ENCODE measurements around the gene TBX2.

DNA sequence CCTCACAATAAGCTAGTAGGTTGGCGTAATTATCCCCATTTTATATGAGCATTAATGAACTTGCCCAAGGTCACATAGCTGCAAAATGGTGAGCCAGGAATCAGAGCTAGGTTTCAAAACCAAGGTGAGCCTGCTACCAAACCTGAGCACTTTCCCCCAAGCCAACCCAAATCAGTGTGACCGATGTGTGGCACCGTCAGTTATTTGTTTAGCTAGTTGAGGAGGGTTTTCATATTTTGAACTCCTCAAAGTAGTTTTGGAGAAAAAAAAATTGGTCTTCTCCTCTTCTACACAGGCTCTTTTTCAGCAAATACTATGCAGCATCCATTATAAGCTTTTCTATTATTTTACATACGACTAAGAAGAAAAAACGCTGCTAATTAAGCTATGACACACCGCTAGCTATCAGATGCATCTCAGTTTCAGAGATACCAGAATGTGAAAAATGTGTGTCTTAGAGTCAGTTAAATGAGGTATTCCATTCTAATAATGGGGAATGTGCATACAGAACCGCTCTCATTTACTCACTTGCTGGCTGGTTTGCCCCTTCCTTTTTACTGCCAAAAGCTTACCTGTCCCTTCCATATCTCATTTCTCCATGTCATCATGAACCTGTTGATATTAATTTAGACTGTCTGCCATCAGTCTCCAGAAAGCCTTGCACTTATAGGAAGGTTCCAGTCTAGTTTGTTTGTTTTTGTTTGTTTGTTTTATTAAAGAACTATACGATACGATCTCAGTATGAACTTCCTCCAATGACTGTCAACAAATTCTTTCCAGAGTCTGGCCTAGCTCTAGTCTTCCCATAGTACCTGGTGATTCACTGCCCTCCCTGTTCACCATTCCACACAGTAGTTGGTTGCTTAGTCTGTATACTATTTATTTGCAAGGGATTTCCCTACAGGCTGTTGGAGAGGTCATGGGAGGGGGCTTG lies 50.3 kb downstream of the TBX2 start:
- TF ChIP-seq ARNTL (CRISPR knock-in tag; IDR thresholded peaks at IDR 0.05; ENCODE audit: borderline replicate concordance, low read depth) (no peak), ESRRG (CRISPR knock-in tag; IDR thresholded peaks at IDR 0.05) (no peak), RARB (CRISPR knock-in tag; IDR thresholded peaks at IDR 0.05) (no peak), PATZ1 (CRISPR knock-in tag; IDR thresholded peaks at IDR 0.05; ENCODE audit: borderline replicate concordance) (no peak), SNAI2 (CRISPR knock-in tag; IDR thresholded peaks at IDR 0.05) (no peak), CSRNP3 (CRISPR knock-in tag; IDR thresholded peaks at IDR 0.05) (no peak), ZNF565 (CRISPR knock-in tag; conservative IDR thresholded peaks at IDR 0.05; ENCODE audit: low read depth) (no peak)
- TF ChIP-seq, protein P1, sequence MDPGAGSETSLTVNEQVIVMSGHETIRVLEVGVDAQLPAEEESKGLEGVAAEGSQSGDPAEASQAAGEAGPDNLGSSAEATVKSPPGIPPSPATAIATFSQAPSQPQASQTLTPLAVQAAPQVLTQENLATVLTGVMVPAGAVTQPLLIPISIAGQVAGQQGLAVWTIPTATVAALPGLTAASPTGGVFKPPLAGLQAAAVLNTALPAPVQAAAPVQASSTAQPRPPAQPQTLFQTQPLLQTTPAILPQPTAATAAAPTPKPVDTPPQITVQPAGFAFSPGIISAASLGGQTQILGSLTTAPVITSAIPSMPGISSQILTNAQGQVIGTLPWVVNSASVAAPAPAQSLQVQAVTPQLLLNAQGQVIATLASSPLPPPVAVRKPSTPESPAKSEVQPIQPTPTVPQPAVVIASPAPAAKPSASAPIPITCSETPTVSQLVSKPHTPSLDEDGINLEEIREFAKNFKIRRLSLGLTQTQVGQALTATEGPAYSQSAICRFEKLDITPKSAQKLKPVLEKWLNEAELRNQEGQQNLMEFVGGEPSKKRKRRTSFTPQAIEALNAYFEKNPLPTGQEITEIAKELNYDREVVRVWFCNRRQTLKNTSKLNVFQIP (CRISPR knock-in tag; IDR thresholded peaks at IDR 0.05; ENCODE audit: borderline replicate concordance, low read depth) = no peak
- TF ChIP-seq, protein P2, sequence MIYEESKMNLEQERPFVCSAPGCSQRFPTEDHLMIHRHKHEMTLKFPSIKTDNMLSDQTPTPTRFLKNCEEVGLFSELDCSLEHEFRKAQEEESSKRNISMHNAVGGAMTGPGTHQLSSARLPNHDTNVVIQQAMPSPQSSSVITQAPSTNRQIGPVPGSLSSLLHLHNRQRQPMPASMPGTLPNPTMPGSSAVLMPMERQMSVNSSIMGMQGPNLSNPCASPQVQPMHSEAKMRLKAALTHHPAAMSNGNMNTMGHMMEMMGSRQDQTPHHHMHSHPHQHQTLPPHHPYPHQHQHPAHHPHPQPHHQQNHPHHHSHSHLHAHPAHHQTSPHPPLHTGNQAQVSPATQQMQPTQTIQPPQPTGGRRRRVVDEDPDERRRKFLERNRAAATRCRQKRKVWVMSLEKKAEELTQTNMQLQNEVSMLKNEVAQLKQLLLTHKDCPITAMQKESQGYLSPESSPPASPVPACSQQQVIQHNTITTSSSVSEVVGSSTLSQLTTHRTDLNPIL (CRISPR knock-in tag; IDR thresholded peaks at IDR 0.05; ENCODE audit: low read depth) = no peak
